Measurements from ENCODE around the gene METAP1.
"Not testable (repeated sequence)": the region's sequence is repeated elsewhere in the genome, so short reads cannot be mapped to it uniquely, and the experiment has no call there.

METAP1 gene

DNA sequence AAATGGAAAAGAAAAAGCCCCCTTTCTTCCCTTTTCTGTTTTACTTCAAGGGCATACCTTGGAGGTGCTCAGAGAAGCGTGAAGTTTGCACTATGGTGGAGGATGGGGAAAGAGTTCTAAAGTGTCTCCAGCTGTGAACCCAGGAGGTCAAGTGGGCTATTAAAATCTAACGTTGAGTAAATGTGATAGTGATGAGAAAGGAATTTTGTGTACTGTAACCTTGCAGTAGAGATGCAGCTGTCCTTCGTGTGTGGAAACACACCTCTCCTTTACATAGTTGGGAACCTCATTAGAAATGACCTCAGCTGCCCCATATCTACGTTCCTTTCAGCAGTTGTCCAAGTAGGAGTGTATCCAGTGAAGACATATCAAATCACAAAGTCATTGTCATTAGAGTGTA is 66.6 kb downstream of the METAP1 start:
- Histone ChIP-seq H3K4me3 (ENCODE audit: low read length) (no peak overlapping the region), H3K4me1 (ENCODE audit: control insufficient read depth, insufficient read depth, low read length) (peaks cover 23% of the 10 kb centered on the region), H3K4me2 (ENCODE audit: low read length) (no peak overlapping the region), H3K27me3 (ENCODE audit: control insufficient read depth, insufficient read depth, low read length) (no peaks in the 10 kb centered on the region), H3K9me3 (replicated peaks; ENCODE audit: low read length) (no peaks in the 10 kb centered on the region), H3K36me3 (ENCODE audit: insufficient read depth, low read length) (peaks cover 28% of the 10 kb centered on the region), H3K9ac (ENCODE audit: low read depth, low read length) (no peak overlapping the region)

DNA sequence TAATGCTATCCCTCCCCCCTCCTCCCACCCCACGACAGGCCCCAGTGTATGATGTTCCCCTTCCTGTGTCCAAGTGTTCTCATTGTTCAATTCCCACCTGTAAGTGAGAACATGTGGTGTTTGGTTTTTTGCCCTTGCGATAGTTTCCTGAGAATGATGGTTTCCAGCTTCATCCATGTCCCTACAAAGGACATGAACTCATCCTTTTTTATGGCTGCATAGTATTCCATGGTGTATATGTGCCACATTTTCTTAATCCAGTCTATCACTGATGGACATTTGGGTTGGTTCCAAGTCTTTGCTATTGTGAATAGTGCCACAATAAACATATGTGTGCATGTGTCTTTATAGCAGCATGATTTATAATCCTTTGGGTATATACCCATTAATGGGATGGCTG is 70.0 kb downstream of the METAP1 start:
- not testable (repeated sequence) for H3K4me1 ChIP-seq (ENCODE audit: control insufficient read depth, insufficient read depth, low read length); H3K9me3 ChIP-seq (replicated peaks; ENCODE audit: low read length); H3K27me3 ChIP-seq (ENCODE audit: control insufficient read depth, insufficient read depth, low read length); H3K9ac ChIP-seq (ENCODE audit: low read depth, low read length); H3K4me2 ChIP-seq (ENCODE audit: low read length); H3K4me3 ChIP-seq (ENCODE audit: low read length)
- H3K36me3 ChIP-seq (ENCODE audit: insufficient read depth, low read length) = peaks cover 39% of the 10 kb centered on the region

DNA sequence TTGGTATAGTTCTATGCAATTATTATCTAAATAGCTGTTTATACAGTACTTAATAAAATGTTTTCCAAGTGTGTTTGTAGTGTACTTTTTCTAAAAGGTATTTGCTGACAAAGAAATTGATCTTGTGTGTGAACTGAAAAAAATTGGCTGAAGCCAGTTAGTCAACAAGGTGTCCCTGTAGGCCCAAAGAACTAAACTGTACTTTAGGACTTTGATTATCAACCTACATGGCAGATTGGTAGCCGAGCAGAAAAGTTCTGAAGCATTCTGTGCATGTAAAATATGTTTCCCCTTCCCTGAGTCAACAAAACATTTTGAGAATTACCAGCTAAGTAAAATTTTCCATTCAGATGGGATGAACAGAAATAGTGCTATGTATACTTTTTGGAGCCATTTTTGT is 72.1 kb downstream of the METAP1 start:
- H3K4me1 ChIP-seq (ENCODE audit: control insufficient read depth, insufficient read depth, low read length) = no peaks in the 10 kb centered on the region
- H3K9ac ChIP-seq (ENCODE audit: low read depth, low read length) = no peak overlapping the region
- H3K9me3 ChIP-seq (replicated peaks; ENCODE audit: low read length) = no peaks in the 10 kb centered on the region
- H3K4me3 ChIP-seq (ENCODE audit: low read length) = no peak overlapping the region
- peaks cover 48% of the 10 kb centered on the region for H3K36me3 ChIP-seq (ENCODE audit: insufficient read depth, low read length)
- H3K27me3 ChIP-seq (ENCODE audit: control insufficient read depth, insufficient read depth, low read length) = no peaks in the 10 kb centered on the region
- no peak overlapping the region for H3K4me2 ChIP-seq (ENCODE audit: low read length)

DNA sequence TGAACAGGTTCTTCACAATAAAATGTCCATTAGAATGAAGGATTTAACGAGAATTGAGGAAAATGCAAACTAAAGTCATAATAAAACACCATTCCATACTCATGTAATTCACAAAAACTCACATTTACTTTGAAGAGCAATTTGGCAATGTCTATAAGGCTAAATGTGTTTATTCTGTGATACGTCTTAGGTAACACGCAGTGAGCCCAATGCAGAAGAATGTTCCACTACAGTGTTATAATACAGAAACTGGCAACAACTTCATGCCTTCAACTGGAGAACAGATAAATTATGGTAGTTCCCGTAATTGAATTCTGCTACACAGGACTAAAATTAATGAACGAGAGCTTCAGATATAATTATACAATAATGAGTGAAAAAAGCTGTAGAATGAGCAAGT is 75.6 kb downstream of the METAP1 start:
- H3K4me1 ChIP-seq (ENCODE audit: control insufficient read depth, insufficient read depth, low read length) = no peaks in the 10 kb centered on the region
- peaks cover 80% of the 10 kb centered on the region for H3K36me3 ChIP-seq (ENCODE audit: insufficient read depth, low read length)
- H3K27me3 ChIP-seq (ENCODE audit: control insufficient read depth, insufficient read depth, low read length) = no peaks in the 10 kb centered on the region

DNA sequence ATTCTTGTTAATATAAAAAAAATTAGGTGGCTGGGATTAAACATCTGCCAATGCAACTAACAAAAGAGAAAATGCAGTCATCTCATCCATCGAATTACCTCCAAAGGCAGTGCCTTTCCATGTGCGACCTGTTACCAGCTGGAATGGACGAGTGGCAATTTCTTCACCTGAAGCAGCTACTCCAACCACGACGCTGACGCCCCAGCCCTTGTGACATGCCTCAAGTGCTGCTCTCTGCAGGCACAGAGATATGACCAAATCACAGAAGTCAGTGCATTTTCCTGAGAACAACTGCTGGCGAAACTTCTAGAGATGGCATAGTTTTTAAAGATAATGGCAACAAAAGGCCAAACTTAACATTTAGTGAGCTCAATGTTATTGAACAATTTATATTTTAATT is 79.3 kb downstream of the METAP1 start:
- Histone ChIP-seq H3K4me3 (ENCODE audit: low read length) (no peak overlapping the region), H3K4me2 (ENCODE audit: low read length) (no peak overlapping the region), H3K9ac (ENCODE audit: low read depth, low read length) (no peak overlapping the region), H3K4me1 (ENCODE audit: control insufficient read depth, insufficient read depth, low read length) (no peaks in the 10 kb centered on the region), H3K27me3 (ENCODE audit: control insufficient read depth, insufficient read depth, low read length) (no peaks in the 10 kb centered on the region), H3K9me3 (replicated peaks; ENCODE audit: low read length) (no peaks in the 10 kb centered on the region), H3K36me3 (ENCODE audit: insufficient read depth, low read length) (peaks cover 87% of the 10 kb centered on the region)

More for the DNA sequence above, 75.6 kb downstream of the METAP1 start:
- Histone ChIP-seq H3K9me3 (replicated peaks; ENCODE audit: low read length) (no peaks in the 10 kb centered on the region), H3K9ac (ENCODE audit: low read depth, low read length) (no peak overlapping the region), H3K4me2 (ENCODE audit: low read length) (no peak overlapping the region), H3K4me3 (ENCODE audit: low read length) (no peak overlapping the region)

DNA sequence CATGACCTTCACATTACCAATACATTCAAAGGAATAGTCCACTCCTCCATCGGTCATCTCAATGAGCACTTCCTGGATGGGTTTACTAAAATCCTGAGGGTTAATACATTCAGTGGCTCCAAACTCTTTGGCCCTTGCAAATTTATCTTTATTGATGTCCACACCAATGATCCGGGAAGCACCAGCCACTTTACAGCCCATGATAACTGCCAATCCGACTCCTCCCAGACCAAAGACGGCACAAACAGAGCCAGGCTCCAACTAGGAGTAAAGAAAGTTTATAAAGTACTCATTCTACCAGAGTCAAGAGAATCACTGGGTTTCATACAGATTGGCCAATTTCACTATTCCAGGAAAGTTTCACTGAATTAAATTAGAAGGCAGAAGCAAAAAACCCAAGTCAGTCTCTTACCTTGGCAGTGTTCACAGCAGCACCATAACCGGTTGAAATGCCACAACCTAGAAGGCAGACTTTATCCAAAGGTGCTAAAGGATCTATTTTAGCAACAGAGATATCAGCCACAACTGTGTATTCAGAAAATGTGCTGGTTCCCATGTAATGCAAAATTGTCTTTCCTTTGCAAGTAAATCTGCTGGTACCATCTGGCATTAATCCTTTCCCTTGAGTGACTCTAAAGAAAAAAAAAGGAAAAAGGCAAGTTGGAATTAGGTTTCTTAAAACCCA is 80.9 kb downstream of the METAP1 start:
- H3K4me3 ChIP-seq (ENCODE audit: low read length) = no peak overlapping the region
- peaks cover 84% of the 10 kb centered on the region for H3K36me3 ChIP-seq (ENCODE audit: insufficient read depth, low read length)
- no peak overlapping the region for H3K4me2 ChIP-seq (ENCODE audit: low read length)
- no peaks in the 10 kb centered on the region for H3K27me3 ChIP-seq (ENCODE audit: control insufficient read depth, insufficient read depth, low read length)
- H3K9ac ChIP-seq (ENCODE audit: low read depth, low read length) = no peak overlapping the region
- no peaks in the 10 kb centered on the region for H3K4me1 ChIP-seq (ENCODE audit: control insufficient read depth, insufficient read depth, low read length)
- no peaks in the 10 kb centered on the region for H3K9me3 ChIP-seq (replicated peaks; ENCODE audit: low read length)

DNA sequence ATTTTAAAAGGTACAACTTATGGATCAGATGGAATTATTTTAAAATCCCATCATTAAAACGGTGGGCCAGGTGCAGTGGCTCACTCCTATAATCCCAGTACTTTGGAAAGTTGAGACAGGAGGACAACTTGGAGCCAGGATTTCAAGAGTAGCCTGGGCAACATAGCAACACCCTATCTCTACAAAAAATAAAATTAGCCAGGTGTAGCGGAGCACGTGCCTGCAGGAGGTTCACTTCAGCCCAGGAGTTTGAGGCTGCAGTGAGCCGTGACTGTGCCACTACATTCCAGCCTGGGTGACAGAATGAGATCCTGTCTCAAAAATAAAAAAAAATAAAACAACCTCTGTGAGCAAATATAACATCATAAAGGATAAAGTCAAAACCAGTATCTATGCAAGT is 81.7 kb downstream of the METAP1 start:
- Histone ChIP-seq H3K4me2 (ENCODE audit: low read length) (no peak overlapping the region), H3K9me3 (replicated peaks; ENCODE audit: low read length) (no peaks in the 10 kb centered on the region), H3K36me3 (ENCODE audit: insufficient read depth, low read length) (peaks cover 84% of the 10 kb centered on the region), H3K9ac (ENCODE audit: low read depth, low read length) (no peak overlapping the region), H3K4me3 (ENCODE audit: low read length) (no peak overlapping the region), H3K4me1 (ENCODE audit: control insufficient read depth, insufficient read depth, low read length) (no peaks in the 10 kb centered on the region), H3K27me3 (ENCODE audit: control insufficient read depth, insufficient read depth, low read length) (no peaks in the 10 kb centered on the region)

DNA sequence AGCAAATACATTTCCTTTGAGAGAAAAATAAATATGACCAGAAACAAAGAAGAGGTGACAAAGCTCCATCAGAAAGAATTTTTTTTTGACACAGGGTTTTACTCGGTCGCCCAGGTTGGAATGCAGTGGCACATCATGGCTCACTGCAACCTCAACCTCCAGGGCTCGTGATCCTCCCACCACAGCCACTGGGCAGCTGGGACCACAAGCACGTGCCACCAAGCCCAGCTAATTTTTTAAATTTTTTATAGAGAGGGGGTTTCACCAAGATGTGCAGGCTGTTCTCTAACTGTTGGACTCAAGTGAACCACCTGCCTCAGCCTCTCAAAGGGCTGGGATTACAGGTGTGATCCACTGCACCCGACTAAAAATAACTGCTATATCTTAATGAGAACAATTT is 82.8 kb downstream of the METAP1 start:
- Histone ChIP-seq H3K9me3 (replicated peaks; ENCODE audit: low read length) (no peaks in the 10 kb centered on the region), H3K27me3 (ENCODE audit: control insufficient read depth, insufficient read depth, low read length) (no peaks in the 10 kb centered on the region), H3K4me2 (ENCODE audit: low read length) (no peak overlapping the region), H3K36me3 (ENCODE audit: insufficient read depth, low read length) (peaks cover 85% of the 10 kb centered on the region), H3K4me3 (ENCODE audit: low read length) (no peak overlapping the region), H3K9ac (ENCODE audit: low read depth, low read length) (no peak overlapping the region), H3K4me1 (ENCODE audit: control insufficient read depth, insufficient read depth, low read length) (no peaks in the 10 kb centered on the region)

DNA sequence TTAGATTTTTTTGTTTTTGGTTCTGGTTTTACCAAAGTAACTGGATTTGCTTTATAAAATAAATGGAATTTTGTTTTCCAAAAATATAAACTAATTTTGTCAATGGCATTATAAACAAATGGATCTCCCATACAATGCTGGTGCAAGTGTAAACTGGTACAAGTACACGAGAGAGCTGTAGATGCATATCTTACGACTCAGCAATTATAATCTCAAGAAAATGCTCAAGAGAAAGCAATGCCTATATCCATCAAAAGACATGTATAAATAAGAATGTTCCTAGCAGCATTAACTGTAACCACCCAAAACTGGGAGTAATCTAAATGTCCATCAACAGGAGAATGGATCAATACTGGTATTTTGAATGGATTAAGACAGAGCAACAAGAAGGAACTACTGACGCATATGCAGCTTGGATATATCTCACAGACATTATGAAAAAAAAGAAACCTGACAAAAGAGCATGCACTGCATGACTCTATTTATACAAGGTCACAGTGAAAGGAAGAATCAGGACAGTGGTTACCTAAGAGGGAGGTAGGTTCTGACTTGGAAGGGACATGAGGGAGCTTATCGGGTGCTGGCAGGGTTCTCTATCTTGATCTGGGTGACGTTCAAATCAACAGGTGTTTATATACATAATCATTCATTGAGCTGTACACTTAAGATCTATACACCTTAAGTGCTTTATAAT is 83.6 kb downstream of the METAP1 start:
- Histone ChIP-seq H3K36me3 (ENCODE audit: insufficient read depth, low read length) (peaks cover 85% of the 10 kb centered on the region), H3K4me2 (ENCODE audit: low read length) (no peak overlapping the region), H3K9me3 (replicated peaks; ENCODE audit: low read length) (no peaks in the 10 kb centered on the region)

DNA sequence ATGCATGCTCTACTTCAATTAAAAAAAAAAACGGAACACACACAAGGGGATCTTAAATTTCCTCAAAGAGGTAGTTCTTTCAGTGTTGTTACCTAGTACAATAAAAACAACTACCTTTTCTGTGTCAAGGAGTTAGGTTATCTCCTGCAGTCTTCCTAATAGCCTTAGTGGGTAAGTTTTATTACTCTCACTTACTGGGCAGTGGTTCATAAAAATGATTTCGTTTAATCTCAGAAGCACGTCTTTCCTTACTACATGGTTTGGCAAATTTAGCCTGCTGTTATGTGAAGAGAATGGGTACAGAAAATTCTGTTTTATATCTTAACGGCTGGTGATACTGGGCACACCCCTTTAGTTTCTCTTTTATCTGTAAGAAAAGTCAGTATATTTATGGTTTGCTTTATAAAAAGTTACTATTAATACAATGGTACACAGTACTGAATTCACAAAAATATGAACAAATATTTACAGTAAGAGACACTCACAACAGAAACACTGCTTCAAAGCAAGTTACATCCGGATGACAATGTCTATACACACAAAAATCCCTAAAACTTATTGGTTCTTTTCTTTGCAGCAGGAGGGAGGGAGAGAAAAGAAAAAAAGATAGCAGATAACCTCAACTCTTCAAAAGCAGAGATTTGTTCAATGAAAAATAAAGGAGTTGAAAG is 84.2 kb downstream of the METAP1 start:
- Histone ChIP-seq H3K4me2 (ENCODE audit: low read length) (no peak overlapping the region), H3K36me3 (ENCODE audit: insufficient read depth, low read length) (peaks cover 85% of the 10 kb centered on the region), H3K4me3 (ENCODE audit: low read length) (no peak overlapping the region), H3K27me3 (ENCODE audit: control insufficient read depth, insufficient read depth, low read length) (no peaks in the 10 kb centered on the region), H3K9ac (ENCODE audit: low read depth, low read length) (no peak overlapping the region), H3K9me3 (replicated peaks; ENCODE audit: low read length) (no peaks in the 10 kb centered on the region), H3K4me1 (ENCODE audit: control insufficient read depth, insufficient read depth, low read length) (no peaks in the 10 kb centered on the region)

More for the DNA sequence above, 83.6 kb downstream of the METAP1 start:
- Histone ChIP-seq H3K27me3 (ENCODE audit: control insufficient read depth, insufficient read depth, low read length) (no peaks in the 10 kb centered on the region), H3K9ac (ENCODE audit: low read depth, low read length) (no peak overlapping the region), H3K4me3 (ENCODE audit: low read length) (no peak overlapping the region), H3K4me1 (ENCODE audit: control insufficient read depth, insufficient read depth, low read length) (no peaks in the 10 kb centered on the region)

DNA sequence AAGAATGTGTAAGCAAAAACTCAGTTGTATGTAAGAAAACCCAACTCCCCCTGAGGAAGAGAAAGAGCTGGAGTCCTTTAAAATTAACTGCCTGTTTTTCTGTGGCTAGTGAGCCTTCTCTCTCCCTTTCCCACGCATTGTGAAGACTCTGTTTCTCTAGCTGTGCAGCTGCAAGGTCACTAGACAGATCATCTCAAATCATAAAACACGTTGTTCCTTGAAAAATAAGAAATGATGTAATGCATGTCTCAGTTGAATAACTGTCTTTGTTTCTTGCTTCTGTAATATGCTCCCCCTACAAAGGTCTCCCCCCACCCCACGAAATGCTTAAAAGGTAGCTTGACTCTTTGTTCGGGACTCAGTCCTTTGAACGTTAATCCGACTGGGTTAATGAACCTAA is 85.3 kb downstream of the METAP1 start:
- H3K9me3 ChIP-seq (replicated peaks; ENCODE audit: low read length); H3K4me2 ChIP-seq (ENCODE audit: low read length); H3K4me3 ChIP-seq (ENCODE audit: low read length); H3K27me3 ChIP-seq (ENCODE audit: control insufficient read depth, insufficient read depth, low read length); H3K9ac ChIP-seq (ENCODE audit: low read depth, low read length); H3K4me1 ChIP-seq (ENCODE audit: control insufficient read depth, insufficient read depth, low read length): not testable (repeated sequence)
- H3K36me3 ChIP-seq (ENCODE audit: insufficient read depth, low read length) = peaks cover 83% of the 10 kb centered on the region
